HG03378 (cell line): ENCODE data around the gene FAM83F.
"Not testable (repeated sequence)": the region's sequence is repeated elsewhere in the genome, so short reads cannot be mapped to it uniquely, and the experiment has no call there.

Source experiments
- ATAC-seq: cut with Tn5 transposase; IDR thresholded peaks from one replicate; pipeline ENCODE4 v1.9.1; 2021; ENCODE audit warnings: mild to moderate bottlenecking, moderate library complexity; ENCODE audit not compliant: unreplicated experiment

Gene FAM83F

GRCh38 chr22:39994566-39995392 is at the start of gene FAM83F:
FAM83F (plus strand) TSS chr22:39994954; CDS start chr22:39995043, 89 bp downstream.
- no peak for ATAC-seq

DNA sequence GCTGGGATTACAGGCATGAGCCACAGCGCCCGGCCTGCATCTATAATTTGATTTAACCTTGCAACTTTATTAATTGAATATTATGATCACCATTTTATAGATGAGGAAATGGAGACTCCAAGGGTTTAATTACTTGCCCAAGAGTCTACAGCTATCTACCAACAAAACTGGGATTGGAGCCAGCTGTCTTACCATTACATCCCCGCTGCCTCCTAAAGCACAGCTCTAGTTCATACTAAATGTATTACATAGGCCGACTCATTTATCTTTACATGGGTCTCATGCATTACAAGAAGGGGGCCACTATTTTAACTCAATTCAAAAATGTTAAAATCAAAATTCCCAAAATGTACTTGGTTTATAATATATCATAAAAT is 48.6 kb upstream of the FAM83F start:
- ATAC-seq = no peak

- ATAC-seq = no peak
Observed at GRCh38 chr22:39946503-39947219, 48.1 kb upstream of the FAM83F start.

- no peak for ATAC-seq
Observed at GRCh38 chr22:39947220-39948216, 47.2 kb upstream of the FAM83F start.

DNA sequence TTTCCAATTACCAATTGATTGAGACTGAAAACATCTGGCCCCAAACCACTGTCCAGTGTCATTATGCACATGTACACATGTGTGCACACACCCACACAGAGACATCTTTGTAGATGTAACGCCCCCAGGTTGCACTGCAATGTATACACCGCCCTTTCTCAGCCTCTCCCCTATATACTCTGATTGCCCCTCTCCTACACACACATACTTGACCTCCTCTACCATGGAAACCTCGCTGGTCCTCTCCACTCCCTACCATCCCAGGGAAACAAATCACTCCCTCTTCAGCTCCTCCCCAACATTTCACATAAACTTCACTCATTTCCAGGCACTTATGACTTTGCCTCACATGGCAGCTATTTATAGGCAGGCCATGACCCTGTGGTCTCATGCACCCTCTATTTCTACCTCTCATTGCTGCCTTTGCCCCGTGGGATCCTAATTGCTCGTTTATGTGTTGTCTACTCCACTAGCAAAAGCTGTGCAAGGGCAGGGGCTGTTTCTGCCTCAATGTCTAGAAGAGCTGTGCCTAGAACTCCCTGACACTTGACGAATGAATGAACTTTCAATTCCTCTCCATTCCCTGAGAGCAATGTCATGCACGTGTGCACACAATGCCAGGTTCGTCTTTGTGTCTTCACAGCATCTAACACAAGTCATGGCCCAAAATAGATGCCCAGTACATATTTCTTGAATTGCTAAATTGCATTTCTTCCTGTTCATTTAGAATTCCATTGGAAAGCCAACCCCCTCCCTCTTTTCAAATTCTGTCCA is 44.6 kb upstream of the FAM83F start:
- ATAC-seq = no peak

DNA sequence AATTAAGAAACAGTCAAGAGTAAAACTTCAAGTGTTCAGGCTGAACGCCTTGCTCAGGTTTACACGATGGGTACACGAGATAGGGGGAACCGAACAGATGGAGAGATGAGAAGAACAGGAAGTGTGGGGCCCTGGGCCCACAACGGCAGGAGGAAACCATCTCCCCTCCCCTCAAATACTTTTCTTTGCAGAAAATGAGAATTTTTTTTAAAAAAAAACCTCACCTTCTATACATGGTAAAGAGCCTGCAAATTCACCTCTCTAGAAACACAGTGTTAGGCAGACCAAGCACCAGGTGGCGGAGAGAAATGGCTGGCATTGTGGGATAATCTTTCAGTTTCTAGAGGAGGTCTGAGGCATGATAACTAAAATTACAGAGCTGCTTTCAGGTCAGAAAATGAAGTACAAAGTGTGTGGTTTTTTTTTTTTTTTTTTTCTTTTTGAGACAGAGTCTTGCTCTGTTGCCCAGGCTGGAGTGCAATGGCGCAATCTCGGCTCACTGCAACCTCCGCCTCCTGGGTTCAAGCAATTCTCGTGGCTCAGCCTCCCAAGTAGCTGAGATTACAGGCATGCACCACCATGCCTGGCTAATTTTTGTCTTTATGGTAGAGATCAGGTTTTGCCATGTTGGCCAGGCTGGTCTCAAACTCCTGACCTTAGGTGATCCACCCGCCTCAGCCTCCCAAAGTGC is 43.0 kb upstream of the FAM83F start:
- ATAC-seq = not testable (repeated sequence)

- ATAC-seq = no peak
Observed at GRCh38 chr22:39952347-39952746, 42.4 kb upstream of the FAM83F start.

- ATAC-seq = no peak
Observed at GRCh38 chr22:39953101-39953500, 41.7 kb upstream of the FAM83F start.

GRCh38 chr22:39954584-39955055 is 40.1 kb upstream of the FAM83F start:
- no peak for ATAC-seq

DNA sequence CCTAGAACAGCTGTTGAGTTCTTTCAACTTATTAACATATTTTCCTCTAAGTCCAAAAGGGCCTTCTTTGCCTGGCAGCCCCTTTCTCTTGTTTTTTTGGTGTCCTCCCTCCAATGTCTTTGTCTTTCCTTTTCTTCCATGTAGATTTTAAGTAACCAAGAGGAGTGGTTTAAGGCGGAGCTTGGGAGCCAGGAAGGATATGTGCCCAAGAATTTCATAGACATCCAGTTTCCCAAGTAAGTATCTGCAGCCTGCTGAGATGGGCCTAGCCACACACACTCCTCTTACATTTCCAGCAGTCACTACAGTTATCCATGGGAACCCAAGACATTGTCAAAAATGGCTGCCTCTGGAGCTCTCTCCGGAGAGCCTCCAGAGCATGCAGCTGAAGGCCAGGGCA is 39.1 kb upstream of the FAM83F start:
- ATAC-seq = no peak

DNA sequence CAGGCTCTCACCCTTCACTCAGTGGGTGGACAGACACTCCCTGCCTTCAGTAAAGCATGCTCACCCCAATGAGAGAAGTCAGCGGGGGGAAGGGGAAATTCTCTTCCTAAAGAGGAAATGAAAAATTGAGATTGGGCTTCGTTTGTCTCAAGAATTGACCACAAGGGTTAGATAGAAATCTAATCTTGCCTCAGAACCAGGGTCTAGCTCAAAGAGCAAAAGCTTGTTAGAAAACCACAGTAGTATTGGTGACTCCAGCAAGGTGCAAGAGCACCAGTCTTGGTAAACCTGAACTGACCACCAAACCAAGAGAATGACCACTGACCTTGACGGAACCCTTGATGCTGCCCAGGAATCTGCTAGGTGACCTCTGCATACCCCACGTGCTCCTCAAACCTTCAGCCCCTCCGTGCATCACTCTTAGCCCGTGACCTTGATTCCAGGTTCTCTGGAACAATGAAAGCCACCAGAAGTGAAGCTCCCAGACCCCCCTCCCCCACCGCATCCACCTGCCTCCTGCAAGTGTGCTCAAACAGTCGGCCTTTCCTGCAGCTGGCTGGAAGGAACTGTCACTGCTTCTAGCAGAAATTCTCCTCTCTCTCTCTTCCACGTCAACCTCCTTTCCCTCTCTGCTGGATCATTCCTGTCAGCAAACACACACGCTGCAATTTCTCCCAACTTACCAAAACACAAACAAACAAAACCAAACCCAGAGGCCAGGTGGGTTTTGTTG is 37.7 kb upstream of the FAM83F start:
- no peak for ATAC-seq

DNA sequence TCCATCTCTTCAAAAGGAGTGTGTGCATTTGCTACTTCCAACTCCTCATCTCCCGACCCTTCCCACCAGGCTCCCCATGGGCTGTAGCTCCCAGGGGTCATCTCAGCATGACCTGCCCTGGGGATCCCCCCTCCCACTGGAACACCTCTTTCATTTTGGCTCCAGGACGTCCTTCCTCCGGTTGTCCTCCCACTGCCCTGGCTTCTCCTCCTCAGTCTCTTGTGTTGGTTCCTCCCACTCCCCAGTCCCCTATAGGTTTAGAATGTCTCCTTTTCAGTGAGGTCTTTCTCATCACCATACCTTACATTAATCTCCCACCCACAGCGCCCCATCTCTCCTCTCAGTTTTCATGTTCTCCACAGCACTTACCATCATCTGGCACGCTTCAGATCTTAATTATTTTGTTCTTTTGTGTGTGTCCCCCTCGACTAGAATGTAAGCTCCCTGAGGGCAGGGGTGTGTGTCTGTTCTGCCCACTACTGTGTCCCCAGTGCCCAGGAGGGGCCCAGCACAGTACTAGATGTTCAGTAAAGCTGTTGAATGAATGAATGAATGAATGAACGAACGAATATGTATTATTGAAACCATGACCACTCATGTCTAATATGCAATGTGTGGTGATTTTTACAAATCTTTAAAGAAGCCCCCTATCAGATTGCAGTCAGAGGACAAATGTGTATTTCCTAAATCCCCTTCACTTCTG is 36.6 kb upstream of the FAM83F start:
- ATAC-seq = no peak

DNA sequence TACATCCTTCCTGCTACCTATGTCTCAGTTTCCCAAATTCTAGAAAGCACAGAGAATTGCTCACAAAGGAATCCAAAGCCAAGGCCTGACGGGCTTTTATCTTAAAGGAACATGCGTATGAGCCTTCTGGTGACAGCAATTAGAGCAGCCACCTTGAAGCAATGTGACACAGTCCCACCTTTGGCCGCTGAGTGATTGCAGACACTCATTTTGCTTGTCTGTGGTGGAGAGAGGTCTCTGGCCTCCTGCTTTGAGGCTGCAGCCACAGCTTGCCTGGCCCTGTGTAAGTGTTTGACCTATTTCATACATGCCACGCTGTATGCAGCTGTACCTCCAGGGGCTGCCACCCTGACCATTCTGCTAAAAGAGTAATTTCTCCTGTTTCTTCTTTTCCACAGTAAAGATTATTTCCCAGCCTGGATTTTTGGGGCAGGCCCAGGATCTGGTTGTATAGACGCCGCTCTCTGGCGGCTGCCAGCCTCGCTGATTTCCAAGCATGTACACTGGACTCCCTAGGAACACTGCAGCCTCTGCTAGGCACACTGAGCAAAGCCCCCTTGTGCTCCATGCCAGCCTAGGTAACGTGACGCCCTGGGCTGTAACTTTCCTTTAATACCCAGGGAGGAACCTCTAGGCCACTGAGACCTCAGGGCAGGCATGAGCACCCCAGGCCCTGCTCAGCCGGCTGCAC is 35.7 kb upstream of the FAM83F start:
- no peak for ATAC-seq

DNA sequence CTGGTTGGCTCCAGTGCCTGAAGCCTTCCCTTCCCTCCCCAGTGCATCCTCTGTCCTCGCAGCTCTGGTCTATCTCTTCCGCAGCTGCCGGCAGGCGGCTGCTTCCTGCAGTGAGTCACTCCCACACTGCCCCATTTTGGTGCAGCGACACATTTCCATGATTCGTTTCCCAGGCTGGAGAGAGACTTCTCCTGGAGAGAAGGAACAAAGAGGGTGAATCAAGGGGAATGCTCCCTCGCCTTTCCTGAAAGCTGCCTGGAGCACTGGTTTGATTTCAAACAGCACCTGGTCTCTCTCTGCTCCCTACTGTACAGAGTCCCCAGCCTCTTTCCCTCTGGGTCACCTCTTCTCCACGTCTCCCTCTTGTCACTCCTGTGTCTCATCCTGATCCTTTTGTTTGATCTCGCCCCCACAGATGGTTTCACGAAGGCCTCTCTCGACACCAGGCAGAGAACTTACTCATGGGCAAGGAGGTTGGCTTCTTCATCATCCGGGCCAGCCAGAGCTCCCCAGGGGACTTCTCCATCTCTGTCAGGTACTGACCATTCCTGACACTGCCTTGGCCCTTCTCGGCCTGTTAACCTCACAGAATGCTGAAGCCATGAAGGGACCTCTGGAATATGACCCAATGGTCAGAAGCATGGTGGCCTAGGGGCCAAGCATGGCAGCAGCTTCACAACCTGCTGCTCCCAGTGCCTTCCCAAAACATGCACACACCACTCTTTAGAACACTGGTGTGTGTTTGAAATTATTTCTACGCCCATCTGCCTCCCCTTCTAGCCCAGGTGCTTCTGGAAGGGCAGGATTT is 34.9 kb upstream of the FAM83F start, which contains the start of gene TMA7B:
Gene TMA7B (plus strand): TSS at position 758 of the 808 bp plus-strand sequence. CDS start 3,978 bp downstream, outside the sequence.
- no peak for ATAC-seq

- ATAC-seq = peak; percentile 87
Observed at GRCh38 chr22:39960791-39961746, 33.7 kb upstream of the FAM83F start.

GRCh38 chr22:39962071-39962470 is 32.7 kb upstream of the FAM83F start:
- no peak for ATAC-seq
